MM.1S (cell line): ENCODE results near the gene CCR9.

Experiments used
- EZH2 ChIP-seq: fragments of 300-600 bp; sonication (generic); optimal IDR thresholded peaks from 2 replicates; pipeline ENCODE3; 2017; ENCODE audit warnings: low read depth, mild to moderate bottlenecking, antibody characterized with exemption, low read length, mixed read lengths
- EZH2phosphoT487 ChIP-seq: fragments of 300-600 bp; sonication (generic); IDR thresholded peaks from 2 replicates; pipeline ENCODE4 v1.6.1; 2018; ENCODE audit warnings: antibody characterized with exemption, low read length
- TF ChIP-seq, protein P1 (sequence below): fragments of 300-600 bp; sonication (generic); IDR thresholded peaks from 2 replicates; pipeline ENCODE4 v1.5.1; 2016; ENCODE audit warnings: antibody characterized with exemption, low read length, mixed read lengths

DNA sequence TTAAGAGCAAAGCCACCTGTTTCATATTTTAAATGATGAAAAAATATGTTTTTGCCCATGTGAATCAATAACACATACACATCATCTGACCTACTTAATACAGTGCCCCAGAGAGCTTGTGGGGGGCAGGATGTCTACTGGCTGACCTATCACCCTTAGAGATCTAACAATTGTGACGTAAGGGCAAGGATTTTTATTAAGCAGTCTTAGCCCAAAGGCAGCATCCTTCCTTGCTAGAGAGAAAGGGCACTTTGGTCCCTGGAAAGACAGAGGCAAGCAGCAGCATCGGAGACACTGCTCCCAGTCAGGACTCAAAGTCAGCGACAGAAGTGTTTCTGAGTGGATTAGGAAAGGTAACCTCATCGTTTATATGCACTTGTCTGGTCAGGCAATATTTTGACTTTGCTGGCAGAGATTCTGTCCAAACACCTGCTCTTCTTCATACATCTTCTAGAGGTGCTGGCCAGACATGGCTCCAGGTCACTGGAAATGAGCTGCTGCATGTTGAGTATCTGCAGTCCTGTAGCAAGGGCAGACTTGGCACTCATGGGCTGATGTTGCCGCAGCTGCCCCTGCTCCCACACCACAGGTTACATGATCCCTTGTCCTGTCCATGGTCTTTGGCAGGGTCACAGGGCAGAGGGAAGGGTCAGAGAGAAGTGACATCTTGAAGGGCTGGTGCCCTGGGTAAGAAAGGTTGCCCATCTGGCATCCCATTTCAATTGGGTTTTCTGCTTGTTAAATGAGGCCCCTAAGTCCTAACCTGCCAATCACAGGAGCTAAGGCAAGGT, 58.7 kb downstream of the CCR9 start:
- TF ChIP-seq, protein P1, sequence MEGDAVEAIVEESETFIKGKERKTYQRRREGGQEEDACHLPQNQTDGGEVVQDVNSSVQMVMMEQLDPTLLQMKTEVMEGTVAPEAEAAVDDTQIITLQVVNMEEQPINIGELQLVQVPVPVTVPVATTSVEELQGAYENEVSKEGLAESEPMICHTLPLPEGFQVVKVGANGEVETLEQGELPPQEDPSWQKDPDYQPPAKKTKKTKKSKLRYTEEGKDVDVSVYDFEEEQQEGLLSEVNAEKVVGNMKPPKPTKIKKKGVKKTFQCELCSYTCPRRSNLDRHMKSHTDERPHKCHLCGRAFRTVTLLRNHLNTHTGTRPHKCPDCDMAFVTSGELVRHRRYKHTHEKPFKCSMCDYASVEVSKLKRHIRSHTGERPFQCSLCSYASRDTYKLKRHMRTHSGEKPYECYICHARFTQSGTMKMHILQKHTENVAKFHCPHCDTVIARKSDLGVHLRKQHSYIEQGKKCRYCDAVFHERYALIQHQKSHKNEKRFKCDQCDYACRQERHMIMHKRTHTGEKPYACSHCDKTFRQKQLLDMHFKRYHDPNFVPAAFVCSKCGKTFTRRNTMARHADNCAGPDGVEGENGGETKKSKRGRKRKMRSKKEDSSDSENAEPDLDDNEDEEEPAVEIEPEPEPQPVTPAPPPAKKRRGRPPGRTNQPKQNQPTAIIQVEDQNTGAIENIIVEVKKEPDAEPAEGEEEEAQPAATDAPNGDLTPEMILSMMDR, result no peak
- no peak for TF ChIP-seq EZH2
- TF ChIP-seq EZH2phosphoT487, result no peak
